Measurements from ENCODE around the gene NPW. TPM values are rescaled to one million over a fixed set of nuclear protein-coding genes. Genes with fewer than 3 reads are reported as not detected.
A peak's percentile ranks its signal among the peaks of the same experiment; 100 is the strongest.

The NPW gene
- total and polyA plus RNA-seq, 2 of the 8 experiments (the other 6 are each of a cell fraction or from before 2014, with no cell fraction given) = 4.0 to 10.3 TPM

- Histone ChIP-seq H4K8ac (ENCODE audit: extremely low read depth, insufficient read depth, low read length) (0 out of 2 replicates have a peak overlapping the region, but pooled peaks have one; percentile 25), H3K27me3 (replicated peaks in 1 of 4; ENCODE audit: control insufficient read depth in 3 of 4, extremely low read depth in 1 of 4, insufficient read depth in 3 of 4, low read length in 3 of 4) (no peaks in the 10 kb centered on the region; a peak in 1 of 7 replicates), H3K27ac (ENCODE audit: low read depth, low read length) (no peak overlapping the region), H3K14ac (ENCODE audit: insufficient read length) (no peak overlapping the region), H3K79me2 (ENCODE audit: control insufficient read depth in 1 of 2, insufficient read depth in 2 of 2, low read length in 2 of 2) (peaks cover 0 to 11% of the 10 kb centered on the region in 2 experiments; a peak in 1 of 4 replicates), H3K4me1 (replicated peaks in 1 of 4; ENCODE audit: control insufficient read depth in 3 of 4, insufficient read depth in 4 of 4, low read length in 3 of 4) (peaks cover 0 to 8% (median 1%) of the 10 kb centered on the region in 4 experiments; a peak in 4 of 7 replicates), H3K4me2 (ENCODE audit: insufficient read depth in 1 of 2, low read depth in 2 of 2, low read length in 2 of 2) (no peak overlapping the region), H3K4me3 (ENCODE audit: extremely low read depth in 1 of 4, insufficient read depth in 2 of 4, low read depth in 3 of 4, low read length in 4 of 4) (no peak overlapping the region), H4K5ac (ENCODE audit: insufficient read length, low read depth, low read length) (no peak overlapping the region), H3K4ac (replicated peaks; ENCODE audit: insufficient read length, low read depth, low read length) (no peak overlapping the region), H4K91ac (replicated peaks; ENCODE audit: insufficient read length, low read length) (no peak overlapping the region), H4K20me1 (replicated peaks in 1 of 2; ENCODE audit: control insufficient read depth in 1 of 2, insufficient read depth in 2 of 2, low read length in 2 of 2) (peaks cover 0 to 5% of the 10 kb centered on the region in 2 experiments), H2BK120ac (replicated peaks; ENCODE audit: low read depth, low read length) (no peak overlapping the region), H3K23me2 (ENCODE audit: low read depth, low read length) (peaks cover 10% of the 10 kb centered on the region), H3K9ac (replicated peaks in 1 of 4; ENCODE audit: extremely low read depth in 1 of 4, low read depth in 3 of 4, low read length in 3 of 4) (no peak overlapping the region), H2BK12ac (ENCODE audit: low read depth, low read length) (no peak overlapping the region), H3K56ac (replicated peaks; ENCODE audit: insufficient read length, low read depth, low read length) (no peak overlapping the region), H3K36me3 (ENCODE audit: control insufficient read depth in 2 of 4, insufficient read depth in 4 of 4, low read length in 3 of 4) (peaks cover 0 to 3% (median 0%) of the 10 kb centered on the region in 4 experiments; a peak in 1 of 8 replicates), H2BK15ac (ENCODE audit: low read length) (no peak overlapping the region), H2BK20ac (ENCODE audit: low read length) (no peak overlapping the region), H2AFZ (ENCODE audit: low read length) (no peak overlapping the region), H3K79me1 (ENCODE audit: low read depth, low read length) (peaks cover 6% of the 10 kb centered on the region; the same call in 1 of the 2 replicates), H3K9me3 (ENCODE audit: insufficient read depth in 2 of 2, low read depth in 1 of 2, low read length in 1 of 2) (no peaks in the 10 kb centered on the region), H2BK5ac (ENCODE audit: low read depth, low read length) (no peak overlapping the region), H2AK5ac (ENCODE audit: low read depth, low read length) (no peak overlapping the region), H3K23ac (ENCODE audit: insufficient read length) (no peak overlapping the region), H3K18ac (ENCODE audit: extremely low read depth, low read length) (no peak overlapping the region)
- ChIA-PET CTCF (ENCODE audit: partially characterized antibody) (interaction anchor here (0.6 to 1.8 kb wide), 4 partner anchors 13 to 199 kb away, joined by 3 to 4 read pairs (median 3); no protein-coding TSS in a partner anchor), POLR2A (ENCODE audit: partially characterized antibody) (interaction anchor here (1.2 to 1.7 kb wide), 2 partner anchors 110 to 124 kb away, joined by 3 to 4 read pairs; no protein-coding TSS in a partner anchor)
- WGBS, 2 experiments (ENCODE audit: extremely low coverage in 1 of 2, insufficient coverage in 1 of 2, insufficient read length in 1 of 2, insufficient replicate concordance in 2 of 2, low coverage in 1 of 2, low lambda C conversion rate in 2 of 2, missing lambda C conversion rate in 1 of 2) = 90% methylated on average over 20 of the region's 26 CpGs; no CpG with 5 or more reads in 1 of the 2 experiments
- DNase-seq (ENCODE audit: low read depth in 1 of 2, low spot score in 2 of 2) (no peak), FAIRE-seq (no peak)
- no peak for TF ChIP-seq NRF1 (IDR thresholded peaks at IDR 0.05; ENCODE audit: low read depth, low read length)
- no peak for TF ChIP-seq FOSL1 (IDR thresholded peaks at IDR 0.05; ENCODE audit: insufficient read depth, low read depth, low read length)
- no peak for TF ChIP-seq HDAC6 (IDR thresholded peaks at IDR 0.05; ENCODE audit: low read depth, low read length)
- no peak for TF ChIP-seq MAFK (IDR thresholded peaks at IDR 0.05; ENCODE audit: low read depth, low read length)
- TF ChIP-seq RNF2 (IDR thresholded peaks at IDR 0.05; ENCODE audit: borderline replicate concordance, low read depth, low read length, missing control alignments, poor library complexity, severe bottlenecking) = no peak
- TF ChIP-seq CBX5 (IDR thresholded peaks at IDR 0.05; ENCODE audit: low read depth, low read length) = no peak
- no peak for TF ChIP-seq TAF1 (IDR thresholded peaks at IDR 0.05; ENCODE audit: low read depth, low read length)
- no peak for TF ChIP-seq SRF (IDR thresholded peaks at IDR 0.05; ENCODE audit: low read depth, low read length)
- TF ChIP-seq BACH1 (IDR thresholded peaks at IDR 0.05; ENCODE audit: low read length) = no peak
- no peak for TF ChIP-seq POLR2AphosphoS5 (IDR thresholded peaks at IDR 0.05; ENCODE audit: low read depth, low read length)
- TF ChIP-seq EP300 (IDR thresholded peaks at IDR 0.05; ENCODE audit: borderline replicate concordance in 1 of 2, low read depth in 2 of 2, low read length in 2 of 2) = no peak
- TF ChIP-seq NANOG (IDR thresholded peaks at IDR 0.05; ENCODE audit: insufficient read depth, low read depth, low read length, poor library complexity, severe bottlenecking) = no peak
These were observed 24.3 kb downstream of the NPW start for GRCh38 chr16:2043667-2044451.
